ENCODE data around the gene TCEAL4.

Gene TCEAL4

GRCh38 chrX:103585411-103586313 is at the start of gene TCEAL4:
Gene TCEAL4, plus strand, starts transcription at chrX:103585515. Its CDS starts 1,161 bp downstream, at chrX:103586676.
- intact Hi-C loops (cut with DNase I): no loop called here
- peak; percentile 44 to 88 (median 74) for DNase-seq

GRCh38 chrX:103536071-103536470 is 49.2 kb upstream of the TCEAL4 start:
- no peak for DNase-seq
- intact Hi-C loops (cut with DNase I): loop anchor here (10.0 kb wide), 1 partner anchor 279 kb away; no protein-coding TSS in a partner anchor

- DNase-seq: no peak
- intact Hi-C loops (cut with DNase I): loop anchor here (10.0 kb wide), 1 partner anchor 278 kb away; no protein-coding TSS in a partner anchor
These were observed 48.6 kb upstream of the TCEAL4 start for GRCh38 chrX:103536732-103537131.

GRCh38 chrX:103537871-103538387 is 47.4 kb upstream of the TCEAL4 start:
- intact Hi-C loops (cut with DNase I): loop anchor here (10.0 kb wide), 1 partner anchor 277 kb away; no protein-coding TSS in a partner anchor
- no peak for DNase-seq

- DNase-seq: no peak
- intact Hi-C loops (cut with DNase I): loop anchor here (10.0 kb wide), 1 partner anchor 276 kb away; no protein-coding TSS in a partner anchor
These were observed 46.6 kb upstream of the TCEAL4 start for GRCh38 chrX:103538728-103539127.

GRCh38 chrX:103539695-103540094 is 45.6 kb upstream of the TCEAL4 start:
- intact Hi-C loops (cut with DNase I): loop anchor here (10.0 kb wide), 1 partner anchor 275 kb away; no protein-coding TSS in a partner anchor
- no peak for DNase-seq

GRCh38 chrX:103540145-103540544 is 45.2 kb upstream of the TCEAL4 start:
- intact Hi-C loops (cut with DNase I): no loop called here
- DNase-seq: no peak

GRCh38 chrX:103549916-103550315 is 35.4 kb upstream of the TCEAL4 start:
- DNase-seq: no peak
- intact Hi-C loops (cut with DNase I): no loop called here

GRCh38 chrX:103550415-103551051 is 34.8 kb upstream of the TCEAL4 start:
- no peak for DNase-seq
- intact Hi-C loops (cut with DNase I): no loop called here

- intact Hi-C loops (cut with DNase I): no loop called here
- no peak for DNase-seq
These were observed 33.1 kb upstream of the TCEAL4 start for GRCh38 chrX:103552236-103552635.

GRCh38 chrX:103554687-103555424 is 30.5 kb upstream of the TCEAL4 start:
- intact Hi-C loops (cut with DNase I): no loop called here
- peak; percentile 24 to 87 (median 71) for DNase-seq

- DNase-seq: no peak
These were observed 28.2 kb upstream of the TCEAL4 start for GRCh38 chrX:103556963-103557612.

GRCh38 chrX:103560256-103560655 is 25.1 kb upstream of the TCEAL4 start:
- no peak for DNase-seq
- intact Hi-C loops (cut with DNase I): no loop called here

More at GRCh38 chrX:103556963-103557612, 28.2 kb upstream of the TCEAL4 start:
- intact Hi-C loops (cut with DNase I): no loop called here

GRCh38 chrX:103562801-103563200 is 22.5 kb upstream of the TCEAL4 start:
- intact Hi-C loops (cut with DNase I): no loop called here
- DNase-seq: no peak

GRCh38 chrX:103565197-103565596 is 20.1 kb upstream of the TCEAL4 start:
- no peak for DNase-seq
- intact Hi-C loops (cut with DNase I): no loop called here

GRCh38 chrX:103565752-103566151 is 19.6 kb upstream of the TCEAL4 start:
- intact Hi-C loops (cut with DNase I): no loop called here
- DNase-seq: no peak

- intact Hi-C loops (cut with DNase I): no loop called here
- no peak for DNase-seq
These were observed 14.2 kb upstream of the TCEAL4 start for GRCh38 chrX:103571121-103571520.

- no peak for DNase-seq
- intact Hi-C loops (cut with DNase I): no loop called here
These were observed 13.6 kb upstream of the TCEAL4 start for GRCh38 chrX:103571726-103572125.

- DNase-seq: no peak
- intact Hi-C loops (cut with DNase I): no loop called here
These were observed 12.1 kb upstream of the TCEAL4 start for GRCh38 chrX:103573202-103573601.
